ENCODE data around the gene MT4. TPM values are rescaled to one million over a fixed set of nuclear protein-coding genes. Genes with fewer than 3 reads are reported as not detected.

The MT4 gene
- not detected in 2 replicates for polyA plus RNA-seq (2011; rRNA removed)
- polyA minus RNA-seq (2011; rRNA and poly(A)+ RNA removed): not detected in 2 replicates

GRCh38 chr16:56564793-56565477, at the start of gene MT4:
Gene MT4, plus strand, starts transcription at chr16:56565073. Its CDS starts 56 bp downstream, at chr16:56565129.
- H3K4me3 ChIP-seq (ENCODE audit: low read depth, low read length): no peak within 1 kb of the TSS
- no peak for DNase-seq (ENCODE audit: low read depth)
- no peaks in the 10 kb centered on the region for H3K36me3 ChIP-seq (ENCODE audit: control insufficient read depth, insufficient read depth, low read length)
- no peak for TF ChIP-seq CTCF (IDR thresholded peaks at IDR 0.05; ENCODE audit: insufficient read depth, low read depth, low read length)
- ChIA-PET POLR2A (no interaction called here), CTCF (interaction anchor here (1.0 to 3.4 kb wide), 3 partner anchors 11 to 152 kb away, joined by 3 to 22 read pairs (median 3); no protein-coding TSS in a partner anchor)
- H3K27me3 ChIP-seq (ENCODE audit: control insufficient read depth, insufficient read depth, low read length): peaks cover 14% of the 10 kb centered on the region

GRCh38 chr16:56515665-56516064, 49.2 kb upstream of the MT4 start:
- TF ChIP-seq CTCF (IDR thresholded peaks at IDR 0.05; ENCODE audit: insufficient read depth, low read depth, low read length): no peak
- H3K36me3 ChIP-seq (ENCODE audit: control insufficient read depth, insufficient read depth, low read length): peaks cover under 1% of the 10 kb centered on the region
- H3K4me3 ChIP-seq (ENCODE audit: low read depth, low read length): no peak overlapping the region
- ChIA-PET CTCF (interaction anchor here (1.4 kb wide), 1 partner anchor 85 kb away, joined by 4 read pairs; no protein-coding TSS in a partner anchor), POLR2A (no interaction called here)
- no peak for DNase-seq (ENCODE audit: low read depth)
- H3K27me3 ChIP-seq (ENCODE audit: control insufficient read depth, insufficient read depth, low read length): no peaks in the 10 kb centered on the region

GRCh38 chr16:56517206-56517605, 47.7 kb upstream of the MT4 start:
- no peaks in the 10 kb centered on the region for H3K27me3 ChIP-seq (ENCODE audit: control insufficient read depth, insufficient read depth, low read length)
- CTCF ChIA-PET: interaction anchor here (0.9 to 1.5 kb wide), 3 partner anchors 29 to 86 kb away, joined by 3 to 4 read pairs (median 3); no protein-coding TSS in a partner anchor
- no peak overlapping the region for H3K4me3 ChIP-seq (ENCODE audit: low read depth, low read length)
- no peak for TF ChIP-seq CTCF (IDR thresholded peaks at IDR 0.05; ENCODE audit: insufficient read depth, low read depth, low read length)
- POLR2A ChIA-PET: interaction anchor here (0.6 kb wide), 1 partner anchor 43 kb away, joined by 3 read pairs; no protein-coding TSS in a partner anchor
- H3K36me3 ChIP-seq (ENCODE audit: control insufficient read depth, insufficient read depth, low read length): no peaks in the 10 kb centered on the region; the same call in 1 of the 2 replicates
- DNase-seq (ENCODE audit: low read depth): no peak

GRCh38 chr16:56518425-56518824, 46.4 kb upstream of the MT4 start:
- no peak for TF ChIP-seq CTCF (IDR thresholded peaks at IDR 0.05; ENCODE audit: insufficient read depth, low read depth, low read length)
- no peak for DNase-seq (ENCODE audit: low read depth)
- H3K27me3 ChIP-seq (ENCODE audit: control insufficient read depth, insufficient read depth, low read length): no peaks in the 10 kb centered on the region
- no peak overlapping the region for H3K4me3 ChIP-seq (ENCODE audit: low read depth, low read length)
- ChIA-PET POLR2A (no interaction called here), CTCF (interaction anchor here (0.6 to 2.6 kb wide), 6 partner anchors 12 to 183 kb away, joined by 3 to 14 read pairs (median 4); no protein-coding TSS in a partner anchor)
- H3K36me3 ChIP-seq (ENCODE audit: control insufficient read depth, insufficient read depth, low read length): no peaks in the 10 kb centered on the region

- ChIA-PET POLR2A (no interaction called here), CTCF (interaction anchor here (2.6 kb wide), 1 partner anchor 81 kb away, joined by 14 read pairs; no protein-coding TSS in a partner anchor)
- Histone ChIP-seq H3K4me3 (ENCODE audit: low read depth, low read length) (peak within 1 kb of the TSS; percentile 97), H3K36me3 (ENCODE audit: control insufficient read depth, insufficient read depth, low read length) (no peaks in the 10 kb centered on the region), H3K27me3 (ENCODE audit: control insufficient read depth, insufficient read depth, low read length) (no peaks in the 10 kb centered on the region)
- TF ChIP-seq CTCF (IDR thresholded peaks at IDR 0.05; ENCODE audit: insufficient read depth, low read depth, low read length): no peak
- DNase-seq (ENCODE audit: low read depth): peak; percentile 26
These were observed 45.2 kb upstream of the MT4 start, which contains the start of gene BBS2 for GRCh38 chr16:56519459-56520250. Gene BBS2, minus strand, starts transcription at chr16:56520024. Its CDS starts 162 bp downstream, at chr16:56519862.

Data from BJ (cell line).